CD14-positive monocyte (primary cell): ENCODE results near the gene SPRED2. TPM values are rescaled to one million over a fixed set of nuclear protein-coding genes. Genes with fewer than 3 reads are reported as not detected.

Experiments
- DNase-seq, 3 donors: peaks; one replicate each; pipeline ENCODE4 v3.0.0-alpha.2; 2011 to 2022
- H2AFZ ChIP-seq: 2 replicates; pipeline ENCODE4 v1.6.0; 2012; ENCODE audit warnings: mild to moderate bottlenecking, low read depth, low read length, inconsistent platforms; ENCODE audit not compliant: insufficient read depth, poor library complexity, severe bottlenecking
- H3K27ac ChIP-seq, 2 donors: 1 replicate in 1 of 2; 2 replicates in 1 of 2; pipeline ENCODE4 v1.5.1; 2012 to 2013; ENCODE audit warnings: low read length in 2 of 2, control low read depth in 1 of 2, inconsistent platforms in 1 of 2, low read depth in 1 of 2, mild to moderate bottlenecking in 1 of 2
- H3K27me3 ChIP-seq, 2 donors: one replicate each; pipeline versions ENCODE4 v1.6.0 to v1.6.1; 2011 to 2013; ENCODE audit warnings: low read length in 2 of 2; ENCODE audit not compliant: control insufficient read depth in 2 of 2, insufficient read depth in 2 of 2
- H3K36me3 ChIP-seq, 2 donors: replicated peaks in 1 of 2; 1 replicate in 1 of 2; 2 replicates in 1 of 2; pipeline versions ENCODE4 v1.5.1 to v1.6.1; 2012 to 2013; ENCODE audit warnings: low read length in 2 of 2, control low read depth in 1 of 2, inconsistent platforms in 1 of 2, mild to moderate bottlenecking in 1 of 2; ENCODE audit not compliant: insufficient read depth in 2 of 2, control insufficient read depth in 1 of 2
- H3K4me1 ChIP-seq, 2 donors: 1 replicate in 1 of 2; 2 replicates in 1 of 2; pipeline versions ENCODE4 v1.5.1 to v1.6.1; 2012 to 2013; ENCODE audit warnings: low read length in 2 of 2, control low read depth in 1 of 2, inconsistent platforms in 1 of 2, mild to moderate bottlenecking in 1 of 2, moderate library complexity in 1 of 2; ENCODE audit not compliant: insufficient read depth in 2 of 2, control insufficient read depth in 1 of 2
- H3K4me2 ChIP-seq: replicated peaks from 2 replicates; pipeline ENCODE3; 2012; ENCODE audit warnings: low read length, moderate library complexity, mild to moderate bottlenecking; ENCODE audit not compliant: poor library complexity, severe bottlenecking; ENCODE audit errors: extremely low read depth
- H3K4me3 ChIP-seq, 3 experiments: fragments of 200-600 bp in 1 of 3; sonication (generic) in 1 of 3; replicated peaks in 1 of 3; 1 replicate in 2 of 3; 2 replicates in 1 of 3; pipeline ENCODE4 v1.5.1; 2011 to 2013; ENCODE audit warnings: low read length in 3 of 3, mild to moderate bottlenecking in 3 of 3, control low read depth in 2 of 3, low read depth in 2 of 3, inconsistent platforms in 1 of 3, moderate library complexity in 1 of 3
- H3K79me2 ChIP-seq: 2 replicates; pipeline ENCODE4 v1.6.0; 2012; ENCODE audit warnings: mild to moderate bottlenecking, control low read depth, inconsistent platforms, low read length, moderate library complexity; ENCODE audit not compliant: insufficient read depth
- H3K9ac ChIP-seq: 2 replicates; pipeline ENCODE4 v1.6.0; 2017; ENCODE audit warnings: low read length, mild to moderate bottlenecking; ENCODE audit not compliant: insufficient read depth, poor library complexity, severe bottlenecking
- H3K9me3 ChIP-seq, 2 donors: replicated peaks in 1 of 2; 1 replicate in 1 of 2; 2 replicates in 1 of 2; pipeline versions ENCODE4 v1.5.1 to v1.6.1; 2012 to 2013; ENCODE audit warnings: low read length in 2 of 2, control low read depth in 1 of 2; ENCODE audit not compliant: control insufficient read depth in 1 of 2, insufficient read depth in 1 of 2
- H4K20me1 ChIP-seq: 2 replicates; pipeline ENCODE4 v1.6.0; 2012; ENCODE audit warnings: mild to moderate bottlenecking, low read length, control low read depth, moderate library complexity; ENCODE audit not compliant: insufficient read depth
- H3K27ac Mint-ChIP-seq, 7 donors: one replicate each; pipeline ENCODE4 v1.8.0; 2020; ENCODE audit warnings: mild to moderate bottlenecking in 7 of 7, mixed read lengths in 7 of 7, moderate library complexity in 6 of 7, inconsistent platforms in 2 of 7
- H3K27me3 Mint-ChIP-seq, 3 donors: one replicate each; pipeline ENCODE4 v1.8.0; 2021 to 2022; ENCODE audit warnings: low read depth in 3 of 3, mild to moderate bottlenecking in 3 of 3, mixed read lengths in 3 of 3, moderate library complexity in 3 of 3, inconsistent platforms in 1 of 3
- H3K36me3 Mint-ChIP-seq, 2 donors: one replicate each; pipeline ENCODE4 v1.8.0; 2020; ENCODE audit warnings: mixed read lengths in 2 of 2, inconsistent platforms in 1 of 2, mild to moderate bottlenecking in 1 of 2
- H3K4me1 Mint-ChIP-seq: one replicate; pipeline ENCODE4 v1.8.0; 2020; ENCODE audit warnings: mild to moderate bottlenecking, mixed read lengths
- H3K4me3 Mint-ChIP-seq, 2 donors: one replicate each; pipeline ENCODE4 v1.8.0; 2020; ENCODE audit warnings: mild to moderate bottlenecking in 2 of 2, mixed read lengths in 2 of 2, moderate library complexity in 1 of 2
- H3K9me3 Mint-ChIP-seq, 7 donors: one replicate each; pipeline ENCODE4 v1.8.0; 2020 to 2022; ENCODE audit warnings: mixed read lengths in 7 of 7, mild to moderate bottlenecking in 6 of 7, moderate library complexity in 6 of 7, inconsistent platforms in 2 of 7
- CTCF ChIP-seq: fragments of 200-600 bp; IDR thresholded peaks from one replicate; pipeline ENCODE4 v1.8.0; 2022; ENCODE audit warnings: antibody characterized with exemption, mild to moderate bottlenecking
- WGBS: methylation state at CpG from one replicate; pipeline ENCODE4 v1.1.5; 2013; ENCODE audit warnings: missing lambda C conversion rate; ENCODE audit not compliant: insufficient coverage; 5-methylcytosine and 5-hydroxymethylcytosine counted together
- intact Hi-C, 2 donors: fragments of 100-400 bp; cut with micrococcal nuclease; formaldehyde crosslinking; loops; one replicate each; pipeline versions ENCODE4 v1.15.0 to v1.15.1; 2023
- polyA plus RNA-seq, 3 donors: library from polyadenylated mRNA; depleted of rRNA in 1 of 3; unstranded in 2 of 3; stranded (reverse) in 1 of 3; fragments of 300-500 nt in 2 of 3; fragments of >200 nt in 1 of 3; fragmentation: Illumina TruSeq in 2 of 3; gene quantifications; 1 replicate in 2 of 3; 2 replicates in 1 of 3; pipeline ENCODE4 v1.2.3, GENCODE V29; 2012 to 2021

Gene SPRED2
- polyA plus RNA-seq, 3 donors = 0.20 to 2.0 (median 0.33) TPM

- no CpG with 5 or more reads among the region's 1 CpG for WGBS
- H3K9ac ChIP-seq = no peak overlapping the region
- Mint-ChIP-seq H3K27ac (no peak overlapping the region), H3K4me3 (no peak overlapping the region), H3K9me3 (peaks cover 0 to 2% (median 0%) of the 10 kb centered on the region in 7 donors), H3K4me1 (peaks cover 8% of the 10 kb centered on the region), H3K36me3 (no peaks in the 10 kb centered on the region), H3K27me3 (peaks cover 2 to 6% (median 3%) of the 10 kb centered on the region in 3 donors)
- DNase-seq = no peak
- H3K36me3 ChIP-seq = no peaks in the 10 kb centered on the region
- no peak overlapping the region for H2AFZ ChIP-seq
- H3K27ac ChIP-seq = no peak overlapping the region
- H3K79me2 ChIP-seq = no peaks in the 10 kb centered on the region
- no peak for TF ChIP-seq CTCF
- intact Hi-C loops = no loop called here
- H4K20me1 ChIP-seq = no peaks in the 10 kb centered on the region
- no peak overlapping the region for H3K4me3 ChIP-seq
- H3K4me2 ChIP-seq = no peak overlapping the region
- no peaks in the 10 kb centered on the region for H3K9me3 ChIP-seq
- peaks cover 5 to 8% of the 10 kb centered on the region in 2 donors for H3K4me1 ChIP-seq
- H3K27me3 ChIP-seq = peaks cover 0 to 2% of the 10 kb centered on the region in 2 donors
Observed at GRCh38 chr2:65453916-65454315, 21.5 kb upstream of the SPRED2 start.

- no peak overlapping the region for H3K4me3 ChIP-seq
- H3K27me3 Mint-ChIP-seq = peaks cover 3 to 10% (median 9%) of the 10 kb centered on the region in 3 donors
- no peaks in the 10 kb centered on the region for H3K9me3 ChIP-seq
- no peak overlapping the region for H3K27ac ChIP-seq
- H3K27me3 ChIP-seq = peaks cover 0 to 2% of the 10 kb centered on the region in 2 donors
- H3K4me2 ChIP-seq = no peak overlapping the region
- H2AFZ ChIP-seq = no peak overlapping the region
- H3K9ac ChIP-seq = no peak overlapping the region
- DNase-seq = no peak
- no peaks in the 10 kb centered on the region for H3K36me3 ChIP-seq
- H3K4me1 Mint-ChIP-seq = peaks cover 8% of the 10 kb centered on the region
- no peaks in the 10 kb centered on the region for H3K36me3 Mint-ChIP-seq
- H3K9me3 Mint-ChIP-seq = peaks cover 0 to 5% (median 0%) of the 10 kb centered on the region in 7 donors
- peaks cover 5 to 8% of the 10 kb centered on the region in 2 donors for H3K4me1 ChIP-seq
- no peak for TF ChIP-seq CTCF
- no peak overlapping the region for H3K4me3 Mint-ChIP-seq
- intact Hi-C loops = no loop called here
- no peaks in the 10 kb centered on the region for H3K79me2 ChIP-seq
- WGBS = 93% methylated on average over 3 of the region's 5 CpGs
- H4K20me1 ChIP-seq = no peaks in the 10 kb centered on the region
- peak overlapping the region in 1 of 7 donors; percentile 54 for H3K27ac Mint-ChIP-seq
Observed at GRCh38 chr2:65452150-65452895, 19.9 kb upstream of the SPRED2 start.
